ENCODE measurements around the gene WIPF2. TPM values are rescaled to one million over a fixed set of nuclear protein-coding genes. Genes with fewer than 3 reads are reported as not detected.

Gene WIPF2
- total RNA-seq, 4 donors from 2014 or later: 4.9 to 34.3 (median 8.6) TPM

- intact Hi-C loops (cut with DNase I; ENCODE audit: low total_unique reads): no loop called here
- no peak for TF ChIP-seq POLR2A (IDR thresholded peaks at IDR 0.05)
- no peak for TF ChIP-seq CTCF (IDR thresholded peaks at IDR 0.05)
- H3K27ac ChIP-seq: no peak overlapping the region
- no peaks in the 10 kb centered on the region for H3K9me3 ChIP-seq
- H3K4me1 ChIP-seq: peaks cover 0 to 4% of the 10 kb centered on the region in 2 donors
- no peaks in the 10 kb centered on the region for H3K27me3 ChIP-seq
- no peak for DNase-seq
- H3K36me3 ChIP-seq: no peaks in the 10 kb centered on the region
- no peak overlapping the region for H3K4me3 ChIP-seq
These were observed 67.4 kb downstream of the WIPF2 start for GRCh38 chr17:40286473-40286872.

GRCh38 chr17:40287159-40287493 lies 68.0 kb downstream of the WIPF2 start:
- no peak for DNase-seq
- H3K27me3 ChIP-seq: no peaks in the 10 kb centered on the region
- H3K4me1 ChIP-seq: peaks cover 0 to 4% of the 10 kb centered on the region in 2 donors
- peak overlapping the region; percentile 32 to 50 for H3K27ac ChIP-seq
- H3K36me3 ChIP-seq: no peaks in the 10 kb centered on the region
- H3K9me3 ChIP-seq: no peaks in the 10 kb centered on the region
- TF ChIP-seq CTCF (IDR thresholded peaks at IDR 0.05) (no peak), POLR2A (IDR thresholded peaks at IDR 0.05) (no peak)
- H3K4me3 ChIP-seq: peak overlapping the region in 1 of 2 donors; percentile 24
- intact Hi-C loops (cut with DNase I; ENCODE audit: low total_unique reads): no loop called here

- Histone ChIP-seq H3K4me1 (peaks cover 0 to 4% of the 10 kb centered on the region in 2 donors), H3K27me3 (no peaks in the 10 kb centered on the region), H3K9me3 (no peaks in the 10 kb centered on the region), H3K36me3 (no peaks in the 10 kb centered on the region), H3K4me3 (peak within 1 kb of the TSS; percentile 24 to 47), H3K27ac (peak within 1 kb of the TSS; percentile 32 to 50)
- TF ChIP-seq POLR2A (IDR thresholded peaks at IDR 0.05) (peak; percentile 14 to 21), CTCF (IDR thresholded peaks at IDR 0.05) (peak in 1 of 4 experiments; percentile 40)
- intact Hi-C loops (cut with DNase I; ENCODE audit: low total_unique reads): no loop called here
- peak; percentile 98 to 99 for DNase-seq
These were observed 68.6 kb downstream of the WIPF2 start, which contains the start of gene CDC6 for GRCh38 chr17:40287494-40288369. TSS of gene CDC6 (plus strand) at chr17:40287879. CDS start at chr17:40289421, 1,542 bp downstream.

- Histone ChIP-seq H3K27ac (no peak overlapping the region), H3K36me3 (no peaks in the 10 kb centered on the region), H3K27me3 (no peaks in the 10 kb centered on the region), H3K4me3 (no peak overlapping the region), H3K9me3 (no peaks in the 10 kb centered on the region), H3K4me1 (no peaks in the 10 kb centered on the region)
- DNase-seq: peak in 1 of 2 donors; percentile 58
- intact Hi-C loops (cut with DNase I; ENCODE audit: low total_unique reads): no loop called here
- TF ChIP-seq POLR2A (IDR thresholded peaks at IDR 0.05) (no peak), CTCF (IDR thresholded peaks at IDR 0.05) (peak; percentile 41 to 73 (median 61))
These were observed 71.7 kb downstream of the WIPF2 start for GRCh38 chr17:40290629-40291280.

- Histone ChIP-seq H3K36me3 (no peaks in the 10 kb centered on the region), H3K4me3 (no peak overlapping the region), H3K9me3 (no peaks in the 10 kb centered on the region), H3K27ac (no peak overlapping the region), H3K27me3 (no peaks in the 10 kb centered on the region), H3K4me1 (no peaks in the 10 kb centered on the region)
- DNase-seq: no peak
- intact Hi-C loops (cut with DNase I; ENCODE audit: low total_unique reads): no loop called here
- TF ChIP-seq CTCF (IDR thresholded peaks at IDR 0.05) (no peak), POLR2A (IDR thresholded peaks at IDR 0.05) (no peak)
These were observed 72.2 kb downstream of the WIPF2 start for GRCh38 chr17:40291281-40291664.
